Measurements from ENCODE around the gene SLC6A2.

Gene SLC6A2

DNA sequence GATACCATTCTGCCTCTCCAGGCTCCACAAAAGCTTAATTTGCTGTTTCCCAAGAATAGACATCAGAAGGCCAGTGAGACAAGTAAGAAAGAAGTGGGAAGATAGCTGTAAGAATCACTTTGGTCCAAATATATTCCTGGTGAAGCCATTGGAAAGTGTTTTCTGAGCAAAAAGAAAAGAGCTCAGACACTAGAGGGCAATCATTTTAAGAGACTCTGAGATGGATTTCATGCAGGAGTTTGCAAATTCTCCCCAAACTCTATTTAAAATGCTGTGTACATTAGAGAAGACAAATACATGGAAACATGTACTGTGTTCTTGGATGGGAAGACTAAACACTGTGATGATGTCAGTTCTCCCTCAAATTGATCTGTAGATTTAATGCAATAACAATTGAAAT is 8.0 kb upstream of the SLC6A2 start:
- DNase-seq: no peak

DNA sequence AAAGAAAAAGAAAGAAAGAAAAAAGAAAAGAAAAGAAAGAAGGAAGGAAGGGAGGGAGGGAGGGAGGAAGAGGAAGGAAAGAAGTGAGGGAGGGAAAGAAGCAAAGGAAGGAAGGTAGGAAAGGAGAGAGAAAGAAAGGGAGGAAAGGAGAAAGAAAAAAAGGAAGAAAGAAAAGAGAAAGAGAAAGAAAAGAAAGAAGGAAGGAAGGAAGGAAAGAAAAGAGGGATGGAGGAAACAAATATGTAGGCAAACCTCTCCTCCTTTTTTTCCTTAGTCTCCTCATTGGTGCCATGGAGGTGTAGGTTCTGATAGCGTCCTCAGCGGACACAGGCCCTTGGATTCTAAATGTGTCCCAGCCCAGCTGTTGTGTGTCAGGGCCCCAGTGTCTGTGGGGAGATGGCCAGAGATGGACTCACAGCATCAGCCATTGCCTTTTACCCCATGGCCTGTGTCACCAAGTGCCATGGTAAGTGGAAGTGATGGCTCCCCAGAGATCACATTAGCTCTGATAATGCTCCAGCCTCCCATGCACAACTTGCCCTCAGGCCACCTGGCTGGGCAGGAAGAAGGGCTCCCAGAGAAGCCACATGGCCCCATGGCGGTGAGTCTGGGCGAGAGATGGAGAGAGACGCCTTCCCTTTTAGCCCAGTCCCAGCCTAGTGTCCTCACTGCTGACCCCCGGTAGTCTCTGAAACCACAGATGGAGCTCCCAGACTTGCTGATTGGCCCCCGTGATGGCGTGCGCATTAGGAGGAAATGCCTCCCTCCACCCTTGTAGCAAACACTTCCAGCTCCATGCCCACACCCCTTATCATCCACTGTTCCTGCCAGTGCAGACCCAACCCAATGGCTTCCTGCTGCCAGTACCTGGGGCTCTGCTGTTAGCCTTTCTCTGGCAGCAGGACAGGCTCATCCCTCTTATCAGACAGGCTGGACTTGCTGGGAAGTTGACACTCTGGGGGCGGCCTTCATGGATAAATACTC is 3.7 kb upstream of the SLC6A2 start:
- DNase-seq: no peak

DNA sequence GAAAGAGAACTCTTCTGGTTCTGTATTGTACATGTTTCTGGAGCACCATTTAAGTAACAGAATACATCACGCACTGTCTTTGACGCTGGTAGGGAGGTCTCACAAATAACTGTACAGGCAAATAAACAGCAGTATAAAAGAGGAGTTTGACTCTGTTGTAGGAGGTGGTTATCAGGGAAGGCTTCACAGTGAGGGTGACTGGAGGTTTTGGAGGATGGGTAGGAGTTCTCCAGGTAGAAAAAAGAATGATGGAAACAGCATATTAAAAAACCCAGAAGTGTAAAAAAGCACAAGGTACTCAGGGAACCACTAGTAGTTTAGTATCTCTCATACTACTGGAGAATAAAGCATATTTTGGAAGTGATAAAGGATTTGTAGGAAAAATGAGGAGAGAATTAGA is 2.7 kb upstream of the SLC6A2 start:
- DNase-seq: no peak

DNA sequence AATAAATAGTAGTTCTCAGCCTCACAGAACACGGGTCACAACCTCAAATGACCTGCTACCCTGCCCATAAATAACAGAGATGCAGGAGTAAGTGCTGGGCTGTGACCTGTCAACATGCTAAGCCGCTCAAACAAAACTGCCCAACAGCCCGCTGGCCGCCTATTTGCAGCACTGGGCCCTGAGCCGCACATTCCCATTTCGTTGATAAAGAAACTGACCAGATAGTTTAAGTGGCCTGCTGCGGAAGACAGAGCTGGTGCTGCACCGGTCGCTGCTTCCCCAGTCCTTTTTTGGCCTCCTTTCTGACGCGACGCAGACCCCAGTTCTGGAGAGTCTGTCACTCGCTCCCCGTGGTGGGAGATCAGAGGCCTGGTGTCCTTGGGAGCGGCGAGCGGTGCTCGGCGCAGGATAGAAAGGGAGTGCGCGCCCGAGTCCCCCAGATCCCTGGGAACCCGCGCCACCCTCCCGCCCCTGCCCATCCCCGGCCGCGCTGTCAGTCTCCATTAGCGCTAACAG is 349 bp upstream of the SLC6A2 start:
- DNase-seq: no peak

DNA sequence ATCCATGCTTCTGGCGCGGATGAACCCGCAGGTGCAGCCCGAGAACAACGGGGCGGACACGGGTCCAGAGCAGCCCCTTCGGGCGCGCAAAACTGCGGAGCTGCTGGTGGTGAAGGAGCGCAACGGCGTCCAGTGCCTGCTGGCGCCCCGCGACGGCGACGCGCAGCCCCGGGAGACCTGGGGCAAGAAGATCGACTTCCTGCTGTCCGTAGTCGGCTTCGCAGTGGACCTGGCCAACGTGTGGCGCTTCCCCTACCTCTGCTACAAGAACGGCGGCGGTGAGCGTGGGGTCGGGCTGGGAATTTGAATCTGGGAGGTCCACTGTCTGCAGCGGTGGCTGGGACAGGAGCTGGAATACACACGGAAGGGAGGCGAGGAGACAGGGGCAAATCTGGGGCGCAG is 904 bp downstream of the SLC6A2 start:
- DNase-seq: no peak

DNA sequence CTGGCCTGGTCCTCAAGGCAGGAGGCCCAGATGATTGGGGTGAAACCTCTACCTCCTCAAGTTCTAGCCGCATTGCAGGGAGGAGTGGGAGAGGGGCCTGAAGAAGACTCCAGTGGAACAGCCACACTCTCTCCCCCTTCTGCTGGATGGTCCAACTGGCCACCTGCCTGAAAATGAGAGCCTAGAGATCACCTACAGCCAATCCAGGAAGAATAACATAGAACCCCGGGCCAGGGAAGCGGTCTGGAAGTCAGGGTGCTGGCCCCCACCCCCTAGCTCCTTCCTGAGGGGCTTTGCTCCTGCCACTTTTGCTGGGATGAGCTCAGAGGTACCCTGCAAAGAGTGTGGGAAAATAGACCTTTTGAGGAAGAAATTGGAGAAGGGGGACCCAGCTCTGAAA is 1.8 kb downstream of the SLC6A2 start:
- no peak for DNase-seq

DNA sequence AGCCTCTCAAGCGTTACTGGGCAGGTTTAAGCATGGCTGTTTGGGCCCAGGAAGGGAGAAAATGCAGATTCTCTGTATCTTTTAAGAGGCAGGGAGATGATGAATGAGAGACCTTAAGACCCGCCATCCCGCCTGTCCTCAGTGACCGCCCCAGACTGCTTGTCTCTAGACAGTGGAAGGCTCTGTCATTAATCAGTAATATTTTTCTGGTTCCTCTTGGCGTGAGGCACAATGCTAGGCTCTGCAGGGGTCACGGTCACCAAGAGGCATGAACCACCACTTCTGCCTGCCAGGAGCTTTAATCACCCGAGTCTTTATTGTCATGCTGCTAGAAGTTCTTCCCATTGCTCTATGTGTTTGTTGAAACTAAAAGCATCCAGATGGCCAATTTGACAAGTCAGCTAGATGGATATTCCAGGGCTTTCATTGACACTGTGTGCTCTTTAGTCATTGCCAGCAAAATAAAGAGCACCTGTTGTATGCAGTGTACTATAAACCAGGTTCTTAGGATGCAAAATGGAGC is 3.2 kb downstream of the SLC6A2 start:
- DNase-seq: no peak

DNA sequence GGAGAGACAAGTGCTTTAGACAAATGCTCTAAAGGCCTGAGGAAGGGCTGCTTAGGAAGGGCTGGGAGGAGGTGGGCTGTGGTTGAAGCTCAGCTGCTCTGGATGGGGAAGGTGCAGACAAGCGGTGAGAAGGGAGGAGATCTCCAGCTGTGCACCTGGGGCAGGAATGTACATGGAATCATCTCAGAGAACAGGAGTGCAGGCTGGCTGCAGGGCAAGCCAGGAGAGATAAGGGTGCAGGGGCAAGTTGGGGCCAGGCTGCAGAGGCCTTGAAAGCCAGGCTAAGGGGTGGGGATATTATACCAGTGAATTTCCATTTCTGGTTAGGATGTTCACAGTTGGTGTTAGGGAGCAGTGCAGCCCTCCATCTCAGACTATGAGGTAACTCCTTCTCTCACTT is 4.2 kb downstream of the SLC6A2 start:
- DNase-seq: no peak

DNA sequence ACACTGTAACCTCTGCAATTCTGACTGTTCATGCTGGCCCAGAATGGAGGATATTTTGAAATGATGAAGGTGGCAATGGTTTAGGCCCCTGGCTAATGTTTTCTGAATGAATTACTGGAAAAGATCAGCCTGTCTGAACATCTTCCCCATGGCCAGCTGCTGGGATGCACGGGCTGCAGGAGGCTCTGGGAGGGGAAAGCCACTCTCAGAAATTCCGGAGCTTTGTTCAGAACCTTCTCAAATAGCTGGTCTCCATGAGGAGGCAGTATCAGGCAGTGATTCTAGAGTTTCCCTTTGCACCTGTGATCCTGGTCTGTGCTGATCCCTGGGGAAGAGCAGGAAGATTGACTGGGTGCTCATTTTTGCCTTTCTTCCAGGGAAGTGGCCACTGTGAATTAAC is 5.0 kb downstream of the SLC6A2 start:
- DNase-seq: no peak

DNA sequence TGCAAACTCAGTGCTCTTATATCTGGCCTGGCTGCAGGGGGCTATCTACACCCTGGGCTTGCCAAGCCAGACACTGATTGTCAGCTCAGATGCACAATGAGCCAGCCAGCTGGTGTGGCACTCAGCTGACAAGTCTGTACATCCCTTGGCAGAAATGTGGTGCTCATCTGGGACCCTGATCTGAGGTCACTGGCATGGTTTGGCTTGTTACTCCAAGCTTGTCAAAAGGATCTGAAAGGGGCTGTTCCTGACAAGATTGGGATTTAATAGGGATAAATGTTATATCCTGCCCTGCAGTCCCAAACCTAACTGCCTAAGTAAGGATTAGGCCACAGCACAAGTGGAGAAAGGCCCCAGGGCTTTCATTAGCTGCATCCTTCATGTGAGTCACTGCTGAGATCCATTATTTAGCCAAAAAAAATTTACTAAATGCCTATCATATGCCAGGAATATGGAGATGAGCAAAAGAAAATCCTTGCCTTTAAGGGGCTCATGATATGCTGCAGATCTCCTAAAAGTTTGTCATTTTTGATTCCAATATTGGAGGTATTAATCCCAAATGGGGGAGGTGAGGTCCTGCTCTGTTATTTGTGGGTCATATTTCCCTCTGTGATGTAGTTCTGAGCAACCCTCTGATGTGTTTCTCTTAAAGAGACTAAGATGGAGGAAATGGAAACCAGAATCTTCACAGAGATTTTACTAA is 6.3 kb downstream of the SLC6A2 start:
- DNase-seq: no peak

DNA sequence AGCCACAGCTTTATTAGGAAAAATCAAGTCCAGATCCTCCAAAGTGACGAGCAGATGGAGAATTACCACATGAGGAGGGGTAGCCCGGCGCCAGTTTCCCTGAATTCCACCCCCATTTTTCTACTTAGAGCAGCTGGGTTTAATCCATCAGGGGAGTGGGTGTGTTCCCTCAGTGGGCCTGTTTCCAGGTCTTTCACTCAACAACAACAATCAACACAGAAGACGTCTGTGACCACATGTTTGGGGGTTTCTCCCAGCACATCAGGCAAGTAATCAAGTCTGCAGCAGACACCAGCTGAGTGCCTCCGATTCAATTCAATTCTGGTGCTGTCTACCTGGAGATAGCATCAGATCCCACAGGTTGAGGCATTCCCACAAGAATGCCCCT is 6.8 kb downstream of the SLC6A2 start:
- DNase-seq: no peak

DNA sequence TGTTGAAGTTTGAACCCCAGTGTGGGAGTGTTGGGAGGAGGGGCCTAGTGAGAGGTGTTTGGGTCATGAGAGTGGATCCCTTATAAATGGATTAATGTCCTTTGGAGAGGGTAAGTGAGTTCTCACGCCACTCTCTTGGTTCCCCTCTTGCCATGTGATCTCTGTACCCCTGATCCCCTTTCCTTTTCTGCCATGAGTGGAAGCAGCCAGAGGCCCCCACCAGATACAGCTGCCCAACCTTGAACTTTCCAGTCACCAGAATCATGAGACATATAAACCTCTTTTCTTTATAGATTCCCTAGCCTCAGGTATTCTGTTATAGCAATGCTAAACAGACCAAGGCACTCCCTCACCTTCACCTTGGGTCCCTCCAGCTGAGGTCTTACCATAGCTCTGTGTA is 7.4 kb downstream of the SLC6A2 start:
- DNase-seq: no peak

DNA sequence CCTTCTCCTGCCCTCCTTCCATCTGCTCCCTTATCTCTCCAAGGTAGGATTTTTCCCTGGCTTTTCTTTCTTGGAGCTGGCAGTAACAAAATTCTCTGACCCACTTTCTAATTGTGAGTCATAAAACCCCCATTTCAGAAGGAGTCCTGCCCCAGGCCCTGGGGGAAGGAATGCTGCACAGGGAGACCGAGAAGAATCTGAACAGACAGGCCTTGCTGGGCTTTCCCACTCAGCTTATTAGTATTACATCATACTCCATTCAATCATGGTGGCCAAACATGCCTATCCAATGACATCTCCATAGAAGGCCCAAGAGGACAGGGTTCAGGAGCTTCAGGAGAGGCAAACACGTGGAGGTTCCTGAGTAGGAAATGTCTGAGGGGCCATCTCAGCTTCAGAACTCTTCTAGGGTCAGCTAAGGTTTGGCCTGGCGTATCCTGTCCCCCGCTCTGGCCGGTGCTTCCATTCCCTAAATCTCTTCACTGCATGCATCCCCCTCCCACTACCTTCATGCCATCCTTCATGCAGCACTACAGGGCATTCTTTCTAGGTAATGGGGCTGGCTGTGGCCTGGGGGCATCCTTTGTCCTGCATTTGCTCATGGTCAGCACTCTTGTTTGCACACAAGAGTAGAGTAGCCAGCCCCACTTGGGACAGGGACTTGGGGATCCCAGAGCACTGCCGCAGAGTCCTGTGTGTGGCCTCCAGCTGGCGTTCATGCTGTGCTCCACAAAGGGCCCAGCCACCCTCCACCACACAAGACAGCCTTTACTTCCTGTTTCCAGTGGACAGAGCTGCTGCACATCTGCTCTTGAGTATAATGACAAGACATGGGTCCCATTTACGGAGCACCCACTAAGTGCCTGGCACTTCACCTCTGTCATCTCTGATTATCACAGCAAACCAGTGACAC is 8.2 kb downstream of the SLC6A2 start:
- DNase-seq: no peak

DNA sequence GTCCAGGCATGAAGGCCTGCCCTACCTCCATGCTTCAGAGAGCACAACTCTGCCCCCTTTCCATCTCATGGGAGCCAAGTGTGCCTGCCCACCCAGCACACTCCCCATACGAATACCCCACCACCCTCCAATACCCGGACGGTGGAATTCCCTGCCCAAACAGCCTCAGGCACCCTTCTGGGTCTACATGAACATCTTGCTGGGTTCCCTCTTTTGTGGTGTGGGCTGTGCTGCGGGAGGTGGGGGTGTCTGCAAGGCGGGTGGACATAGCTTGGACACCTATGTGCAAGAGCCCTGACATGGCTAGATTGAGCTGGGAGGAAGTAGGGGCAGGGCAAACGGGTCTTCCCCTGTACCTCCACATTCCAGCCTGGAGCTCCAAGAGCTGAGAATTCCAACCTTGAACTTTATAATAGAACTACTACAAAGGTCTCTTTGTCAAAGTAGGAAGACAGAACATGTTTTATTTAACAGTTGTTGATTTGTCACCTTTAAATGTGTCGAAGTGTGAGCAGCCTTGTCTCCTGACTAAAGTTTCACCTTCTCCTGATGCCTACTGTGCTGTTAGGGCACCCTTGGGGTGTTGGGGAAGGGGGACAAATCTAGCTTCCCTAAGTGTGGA is 9.1 kb downstream of the SLC6A2 start:
- DNase-seq: no peak

DNA sequence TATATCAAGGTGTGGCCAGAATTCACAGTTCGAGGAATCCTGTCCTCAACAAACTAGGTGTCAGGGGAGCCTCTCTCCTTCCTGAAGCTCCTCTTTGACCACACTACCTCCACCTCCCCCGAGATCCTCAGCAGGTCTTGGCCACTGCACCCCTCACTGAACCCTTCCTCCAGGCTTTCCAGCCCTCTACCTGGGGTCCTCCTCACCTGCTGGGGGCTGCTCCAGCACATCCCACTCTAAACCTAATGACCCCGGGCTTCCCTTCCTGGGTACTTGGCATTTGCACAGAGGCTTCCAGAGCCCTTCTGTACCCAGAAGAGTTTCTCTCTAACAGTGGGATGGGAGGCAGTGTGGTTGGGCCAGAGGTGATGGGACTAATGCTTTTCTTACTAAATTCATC is 9.7 kb downstream of the SLC6A2 start:
- DNase-seq: no peak

DNA sequence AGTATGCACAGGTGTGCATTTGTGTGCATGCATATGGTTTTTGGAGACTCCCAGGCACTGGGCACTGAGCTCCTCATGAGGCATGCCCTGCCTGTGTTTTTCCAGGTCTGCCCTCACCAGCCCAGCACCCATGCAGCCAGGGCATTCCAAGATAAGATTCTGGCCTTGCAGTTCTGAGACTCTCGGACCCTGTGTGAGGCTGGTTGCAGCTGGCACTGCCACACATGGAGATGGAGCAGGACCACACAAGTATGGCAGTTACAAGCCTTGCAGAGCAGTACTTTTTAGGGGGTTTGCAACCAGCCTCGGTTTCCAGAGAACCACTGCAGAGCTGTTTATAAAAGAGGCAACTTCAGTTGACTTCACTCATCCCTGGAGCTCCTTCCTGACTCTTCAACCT is 10.2 kb downstream of the SLC6A2 start:
- no peak for DNase-seq

DNA sequence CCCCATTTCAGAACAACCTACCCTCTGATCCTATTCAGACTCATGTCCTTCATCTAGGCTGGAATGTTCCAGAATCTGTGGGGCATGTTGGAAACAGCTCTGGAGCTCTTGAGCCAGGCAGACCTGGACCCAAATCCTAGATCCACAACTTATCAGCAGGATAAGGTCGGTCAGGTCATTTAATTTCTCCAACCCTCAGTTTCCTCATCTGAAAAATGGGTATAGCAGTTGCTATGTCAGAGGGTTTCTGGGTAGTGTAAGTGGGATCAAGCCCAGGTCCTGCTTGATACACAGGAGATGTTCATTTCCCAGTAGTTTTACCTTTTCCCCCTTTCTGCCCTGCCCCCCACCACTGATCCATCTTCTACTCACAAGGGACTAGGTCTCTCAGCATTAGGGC is 12.0 kb downstream of the SLC6A2 start:
- no peak for DNase-seq

DNA sequence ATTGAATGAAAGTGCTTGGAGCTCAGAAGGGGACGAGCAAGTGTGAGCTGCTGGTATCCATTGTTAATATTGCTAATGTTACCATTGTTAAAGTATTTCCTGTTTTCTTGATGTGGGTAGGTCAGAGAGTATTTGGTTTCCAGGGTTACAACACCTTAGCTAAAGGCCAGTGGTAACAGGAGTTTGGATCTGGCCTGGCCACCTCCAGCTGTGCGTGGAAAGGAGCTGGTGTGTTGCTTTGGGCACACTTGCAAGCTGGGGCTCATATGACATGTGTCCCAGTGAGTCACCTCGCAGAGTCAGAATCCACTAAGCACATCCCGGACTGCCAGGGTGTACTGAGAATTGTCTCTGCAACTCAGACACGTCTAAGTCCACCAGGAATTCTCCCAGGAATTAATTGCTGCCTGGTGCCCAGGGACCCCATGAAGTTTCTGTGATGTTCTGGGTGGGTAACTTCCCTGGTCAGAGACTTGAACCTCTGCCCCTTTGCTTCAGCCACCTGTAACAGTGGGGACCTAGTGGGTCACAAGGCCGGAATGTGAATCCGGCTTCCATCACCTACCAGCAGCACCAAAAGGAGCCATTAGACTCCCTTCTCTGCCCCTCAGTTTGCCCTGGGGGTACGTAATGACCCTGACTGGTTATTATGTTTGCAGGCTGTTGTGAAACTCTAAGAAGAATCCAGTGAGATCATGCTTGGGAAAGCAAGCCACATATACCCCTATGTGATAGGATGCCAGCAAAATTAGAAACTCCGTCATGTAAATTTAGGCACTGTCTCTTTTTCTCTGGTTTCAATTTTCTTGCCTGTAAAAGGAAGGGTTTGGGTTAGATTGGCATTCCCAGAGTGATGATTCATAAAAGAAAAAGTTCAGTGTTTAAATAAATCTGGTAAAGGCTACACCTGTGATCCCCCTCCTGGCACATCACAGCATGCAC is 12.8 kb downstream of the SLC6A2 start:
- no peak for DNase-seq

DNA sequence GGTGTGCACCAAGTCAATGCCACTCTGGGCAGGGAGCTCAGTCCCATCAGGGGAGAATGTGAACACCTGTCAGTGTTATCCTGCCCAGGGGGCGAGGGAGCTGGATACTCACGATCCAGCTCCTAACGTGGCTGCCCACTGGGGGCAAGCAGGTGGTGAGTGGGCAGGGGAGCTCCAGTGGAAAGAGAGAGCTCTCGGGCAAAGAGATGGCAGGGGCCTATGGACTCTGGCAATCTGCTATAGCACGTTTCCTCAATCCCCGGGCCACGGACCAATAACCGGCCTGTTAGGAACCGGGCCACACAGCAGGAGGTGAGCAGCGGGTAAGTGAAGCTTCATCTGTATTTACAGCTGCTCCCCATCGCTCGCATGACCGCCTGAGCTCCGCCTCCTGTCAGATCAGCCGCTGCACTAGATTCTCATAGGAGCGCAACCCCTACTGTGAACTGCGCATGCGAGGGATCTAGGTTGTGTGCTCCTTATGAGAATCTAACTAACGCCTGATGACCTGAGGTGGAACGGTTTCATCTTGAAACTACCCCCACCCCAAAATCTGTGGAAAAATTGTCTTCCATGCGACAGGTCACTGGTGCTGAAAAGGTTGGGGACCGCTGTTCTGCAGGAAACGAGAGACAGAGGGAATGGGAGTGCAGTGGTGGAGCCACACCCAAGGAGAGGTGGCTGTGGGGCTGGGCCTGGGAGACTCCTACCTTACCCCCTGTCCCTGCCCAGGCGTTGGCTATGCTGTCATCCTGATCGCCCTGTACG is 15.6 kb downstream of the SLC6A2 start:
- DNase-seq: no peak

DNA sequence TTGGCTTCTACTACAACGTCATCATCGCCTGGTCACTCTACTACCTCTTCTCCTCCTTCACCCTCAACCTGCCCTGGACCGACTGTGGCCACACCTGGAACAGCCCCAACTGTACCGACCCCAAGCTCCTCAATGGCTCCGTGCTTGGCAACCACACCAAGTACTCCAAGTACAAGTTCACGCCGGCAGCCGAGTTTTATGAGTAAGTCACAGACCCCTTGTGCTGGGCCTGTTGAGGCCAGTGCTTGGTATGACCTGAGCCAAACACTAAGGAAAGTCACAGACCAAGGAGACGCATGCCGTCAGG is 16.1 kb downstream of the SLC6A2 start:
- DNase-seq: no peak

DNA sequence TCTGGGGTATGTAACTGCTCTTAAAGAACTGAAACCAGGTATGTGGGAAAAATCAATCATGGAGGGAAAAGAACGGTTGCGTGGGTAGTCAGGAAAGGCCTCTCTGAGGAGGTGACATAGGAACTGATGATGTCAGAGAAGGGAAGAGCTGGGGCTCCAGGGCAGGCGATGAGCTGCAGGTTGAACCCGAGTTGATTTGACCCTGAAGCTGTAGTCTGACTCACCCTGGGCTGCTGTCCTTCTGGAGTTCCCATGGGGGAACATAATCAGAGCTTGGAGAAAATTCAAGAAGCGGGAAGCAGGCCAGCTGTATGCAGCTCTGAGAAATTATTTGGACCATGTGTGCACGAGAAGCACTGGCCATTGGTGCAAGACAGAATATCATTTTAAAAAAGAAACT is 16.7 kb downstream of the SLC6A2 start:
- no peak for DNase-seq
